GM15510 (cell line): ENCODE data around the gene RAPH1.

Source experiments
- POLR2A ChIP-seq: IDR thresholded peaks from 3 replicates; pipeline ENCODE4 v1.6.1; 2011; ENCODE audit warnings: borderline replicate concordance; ENCODE audit not compliant: insufficient read length; ENCODE audit errors: extremely low read depth

Gene RAPH1

GRCh38 chr2:203566161-203566560 lies 31.1 kb upstream of the RAPH1 start:
- no peak for TF ChIP-seq POLR2A

DNA sequence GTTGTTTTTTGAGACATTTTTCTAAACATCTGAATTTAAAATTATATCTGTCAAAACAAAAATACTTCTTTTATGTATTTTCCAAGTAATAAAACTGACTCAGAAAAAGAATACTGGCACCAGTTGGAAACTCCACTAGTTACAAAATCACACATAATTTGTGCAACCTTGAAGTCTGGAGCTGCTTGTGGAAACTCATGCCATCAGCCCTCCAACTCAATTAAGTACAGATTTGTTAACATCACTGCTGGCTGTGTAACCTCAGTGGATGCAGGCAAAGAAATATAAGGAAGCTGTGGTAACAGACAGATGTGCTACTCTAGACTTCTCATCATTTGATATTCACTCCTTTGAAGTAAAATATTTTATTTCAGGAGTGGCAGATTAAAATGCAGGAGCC lies 30.0 kb upstream of the RAPH1 start:
- TF ChIP-seq POLR2A, result no peak

- no peak for TF ChIP-seq POLR2A
Measured at GRCh38 chr2:203562268-203562667, 27.2 kb upstream of the RAPH1 start.

DNA sequence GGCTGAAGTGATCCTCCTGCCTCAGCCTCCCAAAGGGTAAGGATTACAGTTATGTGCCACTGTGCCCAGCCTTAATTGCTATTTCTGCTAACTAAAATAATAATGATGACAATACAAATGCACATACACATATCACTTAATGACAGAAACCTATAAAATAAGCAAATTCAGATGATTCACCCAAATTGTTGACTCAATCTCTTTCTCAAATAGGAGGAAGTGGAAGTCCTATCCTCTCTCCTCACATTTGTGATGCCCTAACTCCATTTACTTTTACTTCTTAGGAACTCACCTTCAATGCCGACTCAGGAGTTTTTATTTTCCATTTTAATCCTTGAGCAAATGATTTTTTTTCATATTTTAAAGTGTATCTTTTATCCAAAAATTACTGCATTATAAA lies 24.5 kb upstream of the RAPH1 start:
- TF ChIP-seq POLR2A, result no peak

GRCh38 chr2:203553784-203554183 lies 18.7 kb upstream of the RAPH1 start:
- no peak for TF ChIP-seq POLR2A

- no peak for TF ChIP-seq POLR2A
Measured at GRCh38 chr2:203551778-203552177, 16.7 kb upstream of the RAPH1 start.

- no peak for TF ChIP-seq POLR2A
Measured at GRCh38 chr2:203550266-203550665, 15.2 kb upstream of the RAPH1 start.

- no peak for TF ChIP-seq POLR2A
Measured at GRCh38 chr2:203549406-203549805, 14.3 kb upstream of the RAPH1 start.

GRCh38 chr2:203548887-203549286 lies 13.8 kb upstream of the RAPH1 start:
- no peak for TF ChIP-seq POLR2A

DNA sequence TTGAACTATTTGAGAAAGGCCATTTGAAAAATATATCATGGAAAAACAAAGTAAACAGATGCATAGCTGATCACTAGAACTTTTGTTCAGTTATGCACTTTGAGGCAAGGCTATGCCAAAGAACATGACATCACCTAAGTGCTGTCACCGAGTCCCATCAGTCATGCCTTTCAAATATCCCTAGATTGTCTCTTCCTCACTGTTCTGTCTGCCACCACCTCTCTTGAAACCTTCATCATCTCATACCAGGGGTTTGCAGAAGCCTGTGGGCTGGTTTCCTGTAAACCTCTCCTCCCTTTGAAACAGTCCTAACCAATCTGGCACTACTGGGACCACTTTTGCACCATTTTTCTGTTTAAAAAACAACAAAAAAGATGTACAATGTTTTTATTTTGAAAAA lies 12.3 kb upstream of the RAPH1 start:
- TF ChIP-seq POLR2A, result no peak

- TF ChIP-seq POLR2A, result no peak
Measured at GRCh38 chr2:203544402-203544801, 9.3 kb upstream of the RAPH1 start.

DNA sequence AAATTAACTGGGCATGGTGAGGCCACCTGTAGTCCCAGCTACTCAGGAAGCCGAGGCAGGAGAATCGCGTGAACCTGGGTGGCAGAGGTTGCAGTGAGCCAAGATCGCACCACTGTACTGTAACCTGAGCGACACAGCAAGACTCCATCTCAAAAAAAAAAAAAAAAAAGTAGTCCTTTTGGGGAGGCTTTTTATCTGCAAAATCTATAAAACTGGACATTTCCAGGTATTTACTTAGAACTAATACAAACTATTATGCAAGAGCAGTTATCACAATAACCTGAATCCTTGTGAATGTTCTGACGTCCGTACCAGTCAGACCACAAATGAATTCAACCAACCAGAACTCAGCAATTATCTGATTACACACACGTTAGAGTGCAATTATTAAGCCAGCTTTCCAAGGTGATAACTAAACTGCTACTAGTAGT lies 8.8 kb upstream of the RAPH1 start:
- no peak for TF ChIP-seq POLR2A

- no peak for TF ChIP-seq POLR2A
Measured at GRCh38 chr2:203535784-203536585, 884 bp upstream of the RAPH1 start.

DNA sequence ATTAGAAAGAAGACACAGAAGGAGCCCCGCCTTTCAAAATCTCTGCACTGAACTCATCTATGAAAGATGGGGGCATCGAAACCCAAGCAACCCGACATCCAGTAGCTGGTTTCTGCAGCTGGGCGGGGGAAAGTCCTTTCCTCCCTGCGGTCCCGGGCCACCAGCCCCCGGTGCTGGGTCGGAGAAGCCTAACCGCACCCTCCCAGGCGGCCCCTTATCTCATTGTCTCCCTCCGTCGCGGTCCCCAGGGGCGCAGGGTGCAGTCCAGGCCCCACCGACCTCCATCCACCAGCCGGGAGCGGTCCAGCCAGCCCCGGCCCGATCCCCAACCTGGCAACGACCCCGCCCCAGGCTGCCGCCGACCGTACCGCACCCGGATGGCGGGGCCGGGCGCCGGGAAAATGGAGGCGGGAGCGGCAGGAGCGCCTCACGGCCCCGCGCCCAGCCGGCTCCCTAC lies 452 bp downstream of the RAPH1 start:
- no peak for TF ChIP-seq POLR2A

DNA sequence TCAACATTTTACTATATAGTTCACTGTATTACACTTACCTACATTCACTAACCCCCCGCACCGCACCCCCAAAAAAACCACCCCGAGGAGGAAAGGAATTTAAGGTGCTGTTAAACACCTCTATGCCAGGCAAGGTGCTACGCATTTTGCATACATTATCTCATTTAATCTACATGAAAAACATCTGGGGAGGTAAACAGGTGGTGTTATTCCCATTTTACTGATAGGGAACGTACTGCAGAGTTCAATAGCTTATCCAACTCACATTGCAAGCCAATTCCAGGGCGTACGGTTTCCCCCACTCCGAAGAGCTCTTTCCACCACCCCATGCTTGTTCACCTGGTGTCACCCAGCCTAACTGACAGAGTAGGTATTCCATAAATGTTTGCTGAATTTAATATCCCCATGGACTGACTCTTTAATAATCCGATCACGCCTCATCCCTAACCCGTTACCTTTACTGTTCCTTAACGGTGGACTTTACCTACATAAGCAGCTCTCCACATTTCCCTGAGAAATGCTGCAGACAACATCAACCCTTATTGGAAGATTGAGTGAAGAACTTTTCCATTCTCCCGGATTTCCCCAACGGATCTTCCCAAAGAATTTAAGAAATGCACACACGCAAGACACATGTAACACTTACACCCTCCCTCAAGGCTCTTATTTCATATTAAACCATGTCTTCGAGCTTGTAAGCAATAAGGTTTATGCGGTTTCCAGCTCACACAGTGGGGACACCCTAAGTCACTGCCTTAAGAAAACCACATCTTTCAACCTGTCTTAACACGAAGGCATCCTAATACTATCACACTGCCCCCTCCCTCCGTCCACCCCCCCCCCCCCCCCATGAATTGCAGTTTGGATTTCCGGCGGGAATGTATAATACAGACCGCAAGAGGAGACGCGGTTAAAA lies 1.2 kb downstream of the RAPH1 start:
- no peak for TF ChIP-seq POLR2A
